Kidney tubule cell (primary cell): ENCODE results near the gene DCTN1.

Experiments
- DNase-seq: peaks from one replicate; pipeline ENCODE4 v3.0.0-alpha.2; 2018; ENCODE audit warnings: low spot score

The DCTN1 gene

GRCh38 chr2:74413001-74413698 lies 33.0 kb upstream of the DCTN1 start:
- DNase-seq, result peak; percentile 13

DNA sequence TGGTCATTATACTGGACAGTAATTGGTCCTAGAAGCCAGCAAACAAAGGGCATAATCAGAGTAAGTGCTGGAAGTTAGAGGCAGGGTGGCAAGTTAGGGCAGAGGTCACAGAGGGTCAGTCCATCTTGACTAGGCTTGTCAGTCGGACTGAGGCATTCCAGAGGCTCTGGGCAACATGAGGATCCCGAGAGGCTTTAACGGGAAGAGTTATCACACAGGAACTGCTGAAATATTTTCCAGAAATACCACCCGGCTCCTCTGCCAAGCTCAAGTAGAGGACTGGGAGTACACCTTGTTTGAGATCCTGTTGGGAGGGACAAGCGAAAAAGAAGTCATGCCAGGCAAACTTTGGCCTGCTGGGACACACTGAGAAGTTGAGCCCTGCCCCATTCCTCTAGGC lies 27.6 kb upstream of the DCTN1 start:
- no peak for DNase-seq

DNA sequence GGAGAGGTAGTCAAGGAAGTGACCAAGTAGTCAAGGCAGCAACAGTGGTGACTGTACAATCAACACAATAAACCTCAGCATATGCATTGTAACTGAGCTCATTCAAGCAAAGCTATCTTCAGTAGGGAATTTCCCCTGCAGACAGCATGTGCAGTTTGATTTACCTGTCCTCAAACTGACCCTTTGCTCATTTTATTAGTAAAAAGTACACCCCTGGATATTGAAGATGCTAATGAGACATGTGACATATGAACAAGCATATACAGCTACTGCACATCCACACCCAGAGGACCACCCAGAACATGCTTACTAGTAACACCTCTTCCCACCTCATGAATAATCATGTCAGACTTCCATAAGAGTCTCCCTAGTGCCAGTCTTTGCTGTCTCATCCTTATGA lies 25.9 kb upstream of the DCTN1 start:
- peak; percentile 90 for DNase-seq

- no peak for DNase-seq
These were observed 21.8 kb upstream of the DCTN1 start for GRCh38 chr2:74401891-74402290.

GRCh38 chr2:74399785-74400184 lies 19.7 kb upstream of the DCTN1 start:
- DNase-seq, result peak; percentile 33

DNA sequence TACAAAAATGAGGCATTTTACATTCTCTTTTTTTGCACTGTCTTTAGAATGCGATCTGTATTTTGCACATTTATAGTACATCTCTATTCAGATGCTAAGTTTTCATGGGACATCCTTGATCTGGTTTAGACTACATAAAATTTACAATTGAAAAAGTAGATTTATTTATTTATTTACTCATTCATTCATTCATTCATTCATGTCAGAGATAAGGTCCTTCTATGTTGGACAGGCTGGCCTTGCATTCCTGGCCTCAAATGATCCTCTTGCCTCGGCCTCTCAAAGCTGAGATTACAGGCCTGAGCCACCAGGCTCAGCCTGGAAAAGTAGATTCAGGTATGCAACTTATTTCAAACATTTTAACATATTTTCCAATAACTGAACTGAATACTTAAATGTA lies 16.0 kb upstream of the DCTN1 start:
- no peak for DNase-seq

GRCh38 chr2:74393525-74393924 lies 13.4 kb upstream of the DCTN1 start:
- DNase-seq, result no peak

- no peak for DNase-seq
These were observed 12.3 kb upstream of the DCTN1 start for GRCh38 chr2:74392449-74392743.

GRCh38 chr2:74391580-74392448 lies 11.7 kb upstream of the DCTN1 start:
- peak; percentile 91 for DNase-seq

DNA sequence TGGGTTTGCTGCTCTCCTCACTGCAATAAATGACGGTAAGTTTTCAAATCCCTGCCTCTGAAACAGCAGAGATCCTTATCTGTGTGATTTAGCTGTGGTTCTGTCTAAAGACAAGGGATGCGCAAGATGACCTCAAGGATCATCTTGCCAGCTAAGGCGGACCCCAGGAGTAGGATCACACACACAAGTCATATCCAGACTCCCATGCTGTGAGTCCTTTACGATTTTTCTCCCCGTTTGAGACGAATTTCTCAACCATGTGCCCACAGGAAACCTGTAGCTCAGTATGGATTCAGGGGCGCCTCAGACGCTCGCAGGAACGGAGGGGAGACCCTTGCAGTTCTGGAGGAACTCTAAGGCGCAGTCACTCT lies 11.1 kb upstream of the DCTN1 start:
- peak; percentile 27 for DNase-seq

DNA sequence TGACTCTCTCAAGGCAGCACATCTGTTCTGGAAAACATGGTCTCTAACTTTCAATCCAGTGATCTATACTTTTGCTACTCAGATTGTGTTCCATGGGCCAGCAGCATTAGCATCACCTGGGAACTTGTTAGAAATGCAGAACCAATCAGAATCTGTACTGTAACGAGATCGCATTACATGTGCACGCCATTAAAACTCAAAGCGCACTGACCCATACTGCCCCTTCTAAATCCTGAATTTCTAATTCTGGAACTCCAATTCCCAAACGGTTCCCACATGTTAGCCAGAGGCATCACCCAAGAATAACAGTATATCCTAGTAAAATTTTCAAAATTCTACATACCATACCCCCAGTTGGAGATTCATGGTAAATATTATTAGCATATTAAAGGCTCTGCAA lies 10.5 kb upstream of the DCTN1 start:
- no peak for DNase-seq

- DNase-seq, result no peak
These were observed 7.2 kb upstream of the DCTN1 start for GRCh38 chr2:74387346-74387745.

DNA sequence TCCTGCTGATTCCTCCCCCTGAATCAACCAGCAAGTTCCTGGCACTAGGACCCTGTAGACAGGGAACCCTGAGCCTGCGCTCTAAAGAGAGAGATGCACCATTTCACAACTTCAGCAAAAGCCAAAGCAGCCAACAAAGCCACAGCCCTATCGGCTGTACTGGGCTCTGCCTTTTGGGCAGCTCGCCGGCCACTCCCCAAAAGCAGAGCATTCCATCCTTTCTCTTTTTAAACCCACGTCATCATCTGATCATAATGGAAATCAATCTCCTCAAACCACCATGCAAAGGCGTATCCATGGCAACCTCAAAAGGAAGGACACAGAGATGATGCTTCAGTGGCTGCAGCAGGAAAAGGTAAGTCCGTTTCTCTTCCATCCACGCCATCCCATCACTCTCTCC lies 5.3 kb upstream of the DCTN1 start:
- DNase-seq, result no peak

- peak; percentile 25 for DNase-seq
These were observed 3.9 kb upstream of the DCTN1 start for GRCh38 chr2:74384051-74384450.

DNA sequence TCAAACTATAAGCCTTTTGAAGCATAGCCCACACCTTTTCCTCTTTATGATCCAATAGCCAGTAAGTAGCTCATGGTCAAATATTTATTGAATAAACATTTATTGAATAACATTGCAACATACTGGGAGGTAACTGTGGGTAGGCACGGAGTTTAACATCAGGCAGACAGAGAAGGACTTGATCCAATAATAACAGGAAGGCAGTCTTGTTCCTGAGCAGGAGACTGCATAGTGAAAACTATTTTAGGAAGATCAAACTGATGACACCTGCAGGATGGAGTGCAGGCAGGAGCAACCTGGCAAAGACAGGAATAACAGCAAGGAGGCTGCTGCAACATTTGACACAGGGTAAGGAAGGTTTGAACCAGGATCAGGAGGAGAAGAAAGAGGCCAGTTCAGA lies 3.1 kb upstream of the DCTN1 start:
- DNase-seq, result no peak

- DNase-seq, result no peak
These were observed 1.6 kb upstream of the DCTN1 start for GRCh38 chr2:74381751-74382150.

DNA sequence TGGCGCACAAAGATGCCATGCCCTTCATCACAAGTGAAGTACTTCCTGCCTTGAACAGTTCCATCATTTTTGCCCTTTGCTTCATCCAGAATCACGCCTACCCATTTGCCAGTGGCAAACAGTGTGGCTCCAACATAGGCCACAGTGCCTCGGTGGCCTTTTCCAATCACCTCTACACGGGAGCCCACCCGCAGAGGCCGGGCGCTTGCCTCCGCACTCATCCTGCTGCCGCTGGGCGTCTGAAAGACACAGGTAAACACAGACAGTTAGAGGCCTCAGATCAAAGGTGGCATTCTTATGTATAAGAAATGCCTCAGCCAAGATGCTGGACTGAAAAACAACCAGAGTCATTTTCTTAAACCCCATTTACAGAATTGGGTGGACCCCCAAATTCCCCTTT lies 2.1 kb downstream of the DCTN1 start:
- DNase-seq, result no peak

- no peak for DNase-seq
These were observed 4.3 kb downstream of the DCTN1 start for GRCh38 chr2:74375838-74376237.

DNA sequence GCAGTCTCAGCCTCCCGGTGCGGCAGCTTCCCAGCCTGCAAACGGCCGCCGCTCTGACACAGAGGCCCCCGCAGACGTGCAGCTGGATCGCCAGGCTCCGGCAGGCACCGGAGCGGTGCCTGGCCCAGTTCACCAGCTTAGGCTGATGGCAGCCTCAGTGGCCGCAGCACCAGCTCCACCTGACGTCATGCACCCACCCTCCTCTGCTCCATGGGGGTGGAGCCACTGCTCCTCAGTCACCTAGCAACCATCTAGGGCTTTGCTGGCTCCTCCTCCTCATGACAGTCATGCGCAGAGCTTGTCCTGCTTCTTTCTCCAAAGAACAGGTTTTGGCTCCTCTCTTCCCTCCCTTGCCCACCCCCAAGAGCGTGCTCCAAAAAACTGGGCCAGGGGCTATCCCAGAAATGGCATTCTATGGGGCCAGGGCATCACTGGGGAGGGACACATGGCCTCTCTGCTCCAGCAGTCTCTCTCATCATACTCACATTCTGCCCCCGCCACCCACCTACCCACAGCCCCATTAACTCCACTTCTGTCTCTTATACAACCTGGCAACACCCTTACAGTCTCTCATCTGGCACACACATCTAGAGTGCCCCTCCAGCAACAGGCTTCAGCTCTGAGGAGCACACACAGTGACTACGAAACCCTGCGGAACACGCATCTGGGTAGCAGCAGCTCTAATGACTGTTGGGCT lies 5.5 kb downstream of the DCTN1 start:
- peak; percentile 73 for DNase-seq

DNA sequence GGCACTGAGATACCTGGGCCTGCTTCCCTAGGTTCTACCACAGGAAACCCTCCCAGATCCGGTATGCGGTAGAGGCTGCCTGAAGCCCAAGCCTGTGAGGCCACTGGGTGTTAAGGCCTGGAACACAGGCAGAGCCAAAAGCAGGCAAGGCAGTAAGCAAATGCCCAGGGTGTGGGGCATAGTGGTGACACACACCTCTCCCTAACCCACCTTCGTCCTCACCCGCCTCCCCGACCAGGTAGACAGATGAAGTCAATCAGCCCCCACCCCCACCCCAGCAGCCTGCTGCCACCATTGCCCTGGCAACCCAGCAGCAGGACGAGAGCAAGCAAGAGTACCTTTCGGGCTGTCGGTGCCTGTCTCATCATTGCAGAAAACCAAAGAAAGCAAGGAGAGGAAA lies 6.1 kb downstream of the DCTN1 start:
- no peak for DNase-seq

DNA sequence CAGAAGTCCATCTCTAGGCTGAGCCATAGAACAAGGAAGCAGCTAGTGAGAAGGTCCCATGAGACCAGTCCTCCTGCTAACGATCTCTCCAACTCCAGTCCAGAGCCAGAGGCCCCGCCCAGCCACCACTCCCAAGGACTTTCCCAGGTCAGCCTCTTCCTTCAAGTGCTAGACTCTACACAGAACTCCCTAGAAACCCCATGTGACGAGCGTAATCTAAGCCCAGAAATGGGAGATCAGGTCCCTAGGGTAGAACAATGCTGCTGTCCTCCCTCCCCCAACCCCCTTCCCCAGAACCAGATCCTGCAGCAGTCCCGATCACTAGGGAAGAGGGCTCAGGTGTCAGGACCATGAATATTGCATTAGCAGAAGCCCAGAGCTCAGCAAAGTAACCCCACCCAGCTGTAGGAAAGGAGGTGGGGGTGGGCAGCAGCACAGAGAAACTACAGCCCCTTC lies 6.9 kb downstream of the DCTN1 start:
- DNase-seq, result no peak

DNA sequence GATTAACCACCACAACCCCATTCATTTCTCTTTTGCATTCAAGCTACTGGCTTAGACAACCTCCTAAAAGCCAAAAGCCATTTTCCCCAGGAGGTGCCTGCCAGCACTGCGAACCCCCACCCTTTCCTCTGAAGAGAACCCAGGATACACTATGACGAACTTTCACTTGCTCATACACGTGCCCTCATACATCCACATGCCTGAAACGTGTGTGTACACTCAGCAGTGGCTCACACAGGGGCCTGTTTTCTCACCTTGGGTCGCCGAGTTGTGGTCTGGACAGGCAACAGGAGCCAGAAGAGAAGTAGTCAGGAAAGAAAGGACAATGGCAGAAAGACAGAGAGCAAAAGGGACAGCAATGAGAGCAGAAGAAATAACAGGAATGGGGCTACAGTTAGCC lies 7.4 kb downstream of the DCTN1 start:
- no peak for DNase-seq

GRCh38 chr2:74371421-74371820 lies 8.7 kb downstream of the DCTN1 start:
- DNase-seq, result no peak
